Pancreas (tissue), 10 donors: ENCODE results near the gene GPALPP1. TPM values are rescaled to one million over a fixed set of nuclear protein-coding genes. Genes with fewer than 3 reads are reported as not detected.

Experiments
- ATAC-seq, 4 donors: fragments of 200-7000 bp; cut with Tn5 transposase; one replicate each; pipeline versions ENCODE4 v1.8.0 to v1.9.1; 2020; ENCODE audit warnings: mild to moderate bottlenecking in 4 of 4, moderate library complexity in 4 of 4
- DNase-seq, 6 donors: peaks; one replicate each; pipeline ENCODE4 v3.0.0-alpha.2; 2020
- FAIRE-seq: peaks from 2 replicates; lab custom pipeline; 2012; peaks lifted over from hg19 to GRCh38; lab: Jason Lieb, UNC
- H3K27ac ChIP-seq, 4 donors: fragments of 200-600 bp; sonication (generic); 1 replicate in 3 of 4; 2 replicates in 1 of 4; pipeline versions ENCODE4 v1.5.0 to v1.8.0; 2020
- H3K27me3 ChIP-seq, 4 donors: fragments of 200-600 bp; one replicate each; pipeline ENCODE4 v1.8.0; 2021
- H3K36me3 ChIP-seq, 3 donors: fragments of 200-600 bp; sonication (generic) in 1 of 3; one replicate each; pipeline versions ENCODE4 v1.5.0 to v1.8.0; 2020 to 2021
- H3K4me1 ChIP-seq, 3 donors: fragments of 200-600 bp; one replicate each; pipeline ENCODE4 v1.8.0; 2021
- H3K4me3 ChIP-seq, 4 donors: fragments of 200-600 bp; sonication (generic) in 2 of 4; one replicate each; pipeline versions ENCODE4 v1.5.0 to v1.8.0; 2020 to 2021
- H3K9me3 ChIP-seq, 4 donors: fragments of 200-600 bp; one replicate each; pipeline ENCODE4 v1.8.0; 2021
- WGBS, 2 donors: extraction: QIAGEN DNeasy Blood & Tissue Kit; methylation state at CpG; one replicate each; pipeline ENCODE4 v1.1.7; 2013; 5-methylcytosine and 5-hydroxymethylcytosine counted together
- intact Hi-C, 3 donors: fragments of 100-400 bp; cut with DNase I; formaldehyde crosslinking; loops; one replicate each; pipeline versions ENCODE4 v1.11.1 to v1.14.2; 2022
- polyA plus RNA-seq, 2 donors: library from polyadenylated mRNA; stranded (reverse); fragments of 200-250 nt; gene quantifications; one replicate each; pipeline ENCODE4 v1.2.3, GENCODE V29; 2013
- total RNA-seq, 6 donors: library from RNA; stranded (reverse); fragmentation: NEBNext Ultra II Directional in 4 of 6; extraction: Animal tissue kit (Norgen Biotek cat#: 25700) in 4 of 6; gene quantifications; one replicate each; pipeline versions ENCODE4 v1.2.1 to v1.2.4, GENCODE V29; 2021 to 2023
- TF ChIP-seq, protein P1 (sequence below), 4 donors: fragments of 200-600 bp; sonication (generic) in 3 of 4; IDR thresholded peaks; one replicate each; pipeline versions ENCODE4 v1.5.0 to v1.8.0; 2021; ENCODE audit warnings: antibody characterized with exemption in 4 of 4
- donor health status: healthy with polysubstance abuse.
- donor health status: DM: no; HTN: no; CAD: no; lungs with moderate emphysema.
- donor health status: DM: no; HTN: no; CAD: no.
- donor health status: control.
- donor health status: control.
- donor health status: Bipolar disorder and iron deficiency.
- donor health status: DM: yes; HTN: yes; CAD: no.
- donor health status: DM: no; HTN: no; CAD: no.
- donor health status: DM: no; HTN: no; CAD: no.
- donor health status: DM: yes; HTN: yes; CAD: no.

GPALPP1 gene
- total and polyA plus RNA-seq, 8 donors, result 4.3 to 13.3 (median 8.8) TPM

GRCh38 chr13:45047394-45048310, 58.3 kb downstream of the GPALPP1 start:
- peak; percentile 98 to 100 (median 99) for ATAC-seq
- FAIRE-seq, result no peak
- H3K36me3 ChIP-seq, result no peaks in the 10 kb centered on the region
- no peak overlapping the region for H3K27ac ChIP-seq
- no peaks in the 10 kb centered on the region for H3K27me3 ChIP-seq
- H3K4me3 ChIP-seq, result peak overlapping the region in 3 of 4 donors; percentile 11 to 38 (median 36)
- TF ChIP-seq, protein P1, sequence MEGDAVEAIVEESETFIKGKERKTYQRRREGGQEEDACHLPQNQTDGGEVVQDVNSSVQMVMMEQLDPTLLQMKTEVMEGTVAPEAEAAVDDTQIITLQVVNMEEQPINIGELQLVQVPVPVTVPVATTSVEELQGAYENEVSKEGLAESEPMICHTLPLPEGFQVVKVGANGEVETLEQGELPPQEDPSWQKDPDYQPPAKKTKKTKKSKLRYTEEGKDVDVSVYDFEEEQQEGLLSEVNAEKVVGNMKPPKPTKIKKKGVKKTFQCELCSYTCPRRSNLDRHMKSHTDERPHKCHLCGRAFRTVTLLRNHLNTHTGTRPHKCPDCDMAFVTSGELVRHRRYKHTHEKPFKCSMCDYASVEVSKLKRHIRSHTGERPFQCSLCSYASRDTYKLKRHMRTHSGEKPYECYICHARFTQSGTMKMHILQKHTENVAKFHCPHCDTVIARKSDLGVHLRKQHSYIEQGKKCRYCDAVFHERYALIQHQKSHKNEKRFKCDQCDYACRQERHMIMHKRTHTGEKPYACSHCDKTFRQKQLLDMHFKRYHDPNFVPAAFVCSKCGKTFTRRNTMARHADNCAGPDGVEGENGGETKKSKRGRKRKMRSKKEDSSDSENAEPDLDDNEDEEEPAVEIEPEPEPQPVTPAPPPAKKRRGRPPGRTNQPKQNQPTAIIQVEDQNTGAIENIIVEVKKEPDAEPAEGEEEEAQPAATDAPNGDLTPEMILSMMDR (IDR thresholded peaks at IDR 0.05), result peak; percentile 25 to 73 (median 67)
- intact Hi-C loops, result loop anchor here in 2 of 3 donors (2.0 to 10.0 kb wide), 3 partner anchors 233 to 257 kb away; no protein-coding TSS in a partner anchor
- H3K4me1 ChIP-seq, result no peaks in the 10 kb centered on the region
- H3K9me3 ChIP-seq, result no peaks in the 10 kb centered on the region
- peak; percentile 56 to 83 (median 66) for DNase-seq
- WGBS, 2 donors, result 11 to 14% methylated on average over 10 of the region's 10 CpGs

- no peak for DNase-seq
- Histone ChIP-seq H3K27me3 (no peaks in the 10 kb centered on the region), H3K27ac (no peak overlapping the region), H3K9me3 (no peaks in the 10 kb centered on the region), H3K4me3 (no peak overlapping the region), H3K4me1 (no peaks in the 10 kb centered on the region), H3K36me3 (no peaks in the 10 kb centered on the region)
- ATAC-seq, result no peak
- 43 to 64% methylated on average over 6 of the region's 6 CpGs for WGBS, 2 donors
- TF ChIP-seq, protein P1 (IDR thresholded peaks at IDR 0.05), result no peak
- intact Hi-C loops, result loop anchor here in 2 of 3 donors (10.0 kb wide), 2 partner anchors 246 to 256 kb away; no protein-coding TSS in a partner anchor
- FAIRE-seq, result no peak
Measured at GRCh38 chr13:45048890-45049407, 59.6 kb downstream of the GPALPP1 start.

DNA sequence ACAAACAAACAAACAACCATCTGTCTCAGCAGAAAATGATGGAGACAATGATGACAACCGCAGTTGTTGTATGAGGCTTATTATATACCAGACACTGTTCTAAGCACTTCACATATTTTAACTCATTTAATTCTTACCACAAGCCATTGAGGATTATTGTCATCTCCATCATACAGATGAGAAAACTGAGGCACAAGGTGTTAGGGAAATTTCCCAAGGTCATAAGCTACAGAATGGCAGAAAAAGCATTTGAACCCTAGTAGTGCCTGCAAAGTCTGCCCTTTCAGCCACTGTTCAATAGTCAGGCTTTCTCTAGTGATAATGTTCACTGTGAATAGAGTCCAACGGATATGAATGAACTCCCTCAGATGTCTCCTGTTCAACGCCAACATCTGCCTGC, 60.1 kb downstream of the GPALPP1 start:
- FAIRE-seq, result no peak
- H3K36me3 ChIP-seq, result no peaks in the 10 kb centered on the region
- intact Hi-C loops, result loop anchor here in 2 of 3 donors (10.0 kb wide), 2 partner anchors 245 to 255 kb away; no protein-coding TSS in a partner anchor
- TF ChIP-seq, protein P1 (IDR thresholded peaks at IDR 0.05), result no peak
- no peaks in the 10 kb centered on the region for H3K9me3 ChIP-seq
- H3K27ac ChIP-seq, result no peak overlapping the region
- H3K4me1 ChIP-seq, result no peaks in the 10 kb centered on the region
- H3K27me3 ChIP-seq, result no peaks in the 10 kb centered on the region
- no peak overlapping the region for H3K4me3 ChIP-seq
- ATAC-seq, result no peak
- DNase-seq, result no peak
- 64 to 74% methylated on average over 3 of the region's 3 CpGs for WGBS, 2 donors

GRCh38 chr13:45051315-45051714, 62.0 kb downstream of the GPALPP1 start:
- Histone ChIP-seq H3K27ac (no peak overlapping the region), H3K9me3 (no peaks in the 10 kb centered on the region), H3K4me3 (no peak overlapping the region), H3K36me3 (no peaks in the 10 kb centered on the region), H3K27me3 (no peaks in the 10 kb centered on the region), H3K4me1 (no peaks in the 10 kb centered on the region)
- WGBS, 2 donors, result 67 to 68% methylated on average over 5 of the region's 5 CpGs
- TF ChIP-seq, protein P1 (IDR thresholded peaks at IDR 0.05), result no peak
- no peak for FAIRE-seq
- intact Hi-C loops, result loop anchor here in 1 of 3 donors (10.0 kb wide), 1 partner anchor 253 kb away; no protein-coding TSS in a partner anchor
- no peak for DNase-seq
- no peak for ATAC-seq
